H9 (cell line): Measurements from ENCODE around the gene KLF13. TPM values are rescaled to one million over a fixed set of nuclear protein-coding genes. Genes with fewer than 3 reads are reported as not detected.

ENCODE experiments used
- DNase-seq: peaks from one replicate; pipeline ENCODE4 v3.0.0-alpha.2; 2017
- H2AFZ ChIP-seq: one replicate; pipeline ENCODE4 v1.6.1; 2013; ENCODE audit warnings: mild to moderate bottlenecking, low read length, control low read depth, moderate library complexity
- H2AK5ac ChIP-seq: 2 replicates; pipeline ENCODE4 v1.6.1; 2013; ENCODE audit warnings: low read length, control low read depth, mixed read lengths; ENCODE audit not compliant: insufficient read length
- H2BK120ac ChIP-seq: one replicate; pipeline ENCODE4 v1.6.1; 2013; ENCODE audit warnings: low read depth, mild to moderate bottlenecking, low read length, control low read depth, inconsistent platforms; ENCODE audit not compliant: poor library complexity, severe bottlenecking
- H2BK12ac ChIP-seq: 2 replicates; pipeline ENCODE4 v1.6.1; 2013; ENCODE audit warnings: low read length, control low read depth, mixed read lengths, low read depth; ENCODE audit not compliant: insufficient read length
- H2BK15ac ChIP-seq: 2 replicates; pipeline ENCODE4 v1.6.1; 2013; ENCODE audit warnings: low read depth, low read length, control low read depth
- H2BK20ac ChIP-seq: one replicate; pipeline ENCODE4 v1.6.1; 2013; ENCODE audit warnings: low read depth, mild to moderate bottlenecking, low read length, control low read depth, inconsistent platforms; ENCODE audit not compliant: poor library complexity, severe bottlenecking
- H2BK5ac ChIP-seq: 2 replicates; pipeline ENCODE4 v1.6.1; 2013; ENCODE audit warnings: low read length, control low read depth, mixed read lengths; ENCODE audit not compliant: insufficient read length
- H3K14ac ChIP-seq: 2 replicates; pipeline ENCODE4 v1.6.1; 2013; ENCODE audit warnings: low read length, control low read depth; ENCODE audit not compliant: insufficient read depth
- H3K18ac ChIP-seq: 2 replicates; pipeline ENCODE4 v1.6.1; 2013; ENCODE audit warnings: low read depth, mild to moderate bottlenecking, mixed read lengths, low read length, control low read depth; ENCODE audit not compliant: insufficient read length
- H3K23ac ChIP-seq: 2 replicates; pipeline ENCODE4 v1.6.1; 2013; ENCODE audit warnings: low read length, control low read depth, mixed read lengths, low read depth; ENCODE audit not compliant: insufficient read length
- H3K23me2 ChIP-seq: 2 replicates; pipeline ENCODE4 v1.6.1; 2013; ENCODE audit warnings: low read depth, mild to moderate bottlenecking, mixed read lengths, low read length, control low read depth; ENCODE audit not compliant: insufficient read length, poor library complexity, severe bottlenecking
- H3K27ac ChIP-seq: 2 replicates; pipeline ENCODE4 v1.5.1; 2013; ENCODE audit warnings: low read length, control low read depth, mixed read lengths, low read depth; ENCODE audit not compliant: insufficient read length
- H3K27me3 ChIP-seq: 2 replicates; pipeline ENCODE4 v1.6.1; 2013; ENCODE audit warnings: low read length, control low read depth, inconsistent platforms; ENCODE audit not compliant: insufficient read depth
- H3K4ac ChIP-seq: 2 replicates; pipeline ENCODE4 v1.6.1; 2013; ENCODE audit warnings: low read depth, mild to moderate bottlenecking, control low read depth, inconsistent platforms, low read length, moderate library complexity
- H3K4me1 ChIP-seq: 2 replicates; pipeline ENCODE4 v1.6.1; 2013; ENCODE audit warnings: low read length, control low read depth, inconsistent platforms; ENCODE audit not compliant: insufficient read depth
- H3K4me2 ChIP-seq: 2 replicates; pipeline ENCODE4 v1.6.1; 2013; ENCODE audit warnings: low read length, control low read depth, mixed read lengths; ENCODE audit not compliant: insufficient read length, insufficient read depth
- H3K56ac ChIP-seq: 2 replicates; pipeline ENCODE4 v1.6.1; 2013; ENCODE audit warnings: low read depth, mild to moderate bottlenecking, mixed read lengths, low read length, control low read depth; ENCODE audit not compliant: insufficient read length
- H3K79me1 ChIP-seq: 2 replicates; pipeline ENCODE4 v1.6.1; 2013; ENCODE audit warnings: low read depth, mild to moderate bottlenecking, moderate library complexity, low read length, control low read depth, inconsistent platforms; ENCODE audit not compliant: insufficient read depth, poor library complexity, severe bottlenecking
- H3K79me2 ChIP-seq: 2 replicates; pipeline ENCODE4 v1.6.1; 2013; ENCODE audit warnings: low read length, control low read depth, inconsistent platforms; ENCODE audit not compliant: insufficient read depth
- H3K9ac ChIP-seq: 2 replicates; pipeline ENCODE4 v1.6.1; 2013; ENCODE audit warnings: low read length, control low read depth, mixed read lengths; ENCODE audit not compliant: insufficient read length; ENCODE audit errors: extremely low read depth
- H3K9me3 ChIP-seq: one replicate; pipeline ENCODE4 v1.6.1; 2013; ENCODE audit warnings: low read depth, low read length, inconsistent platforms; ENCODE audit not compliant: control insufficient read depth
- H3T11ph ChIP-seq: one replicate; pipeline ENCODE4 v1.6.1; 2013; ENCODE audit warnings: mild to moderate bottlenecking, low read length, control low read depth, inconsistent platforms
- H4K20me1 ChIP-seq: one replicate; pipeline ENCODE4 v1.6.1; 2013; ENCODE audit not compliant: control insufficient read depth, insufficient read length, insufficient read depth
- H4K5ac ChIP-seq: 2 replicates; pipeline ENCODE4 v1.6.1; 2013; ENCODE audit warnings: low read depth, mild to moderate bottlenecking, mixed read lengths, low read length, control low read depth; ENCODE audit not compliant: insufficient read length
- H4K8ac ChIP-seq: replicated peaks from 2 replicates; pipeline ENCODE4 v1.6.1; 2013; ENCODE audit warnings: low read length, control low read depth, mixed read lengths, low read depth; ENCODE audit not compliant: insufficient read length
- H4K91ac ChIP-seq: 2 replicates; pipeline ENCODE4 v1.6.1; 2013; ENCODE audit warnings: low read depth, mild to moderate bottlenecking, moderate library complexity, mixed read lengths, low read length, control low read depth; ENCODE audit not compliant: insufficient read length
- H3K27ac Mint-ChIP-seq, 3 experiments: 2 replicates in 2 of 3; 3 replicates in 1 of 3; pipeline ENCODE4 v1.8.0; 2020 to 2021; ENCODE audit warnings: mixed read lengths in 3 of 3, mild to moderate bottlenecking in 1 of 3, moderate library complexity in 1 of 3
- H3K27me3 Mint-ChIP-seq: 2 replicates; pipeline ENCODE4 v1.8.0; 2021; ENCODE audit warnings: low read depth, mild to moderate bottlenecking, moderate library complexity, mixed read lengths
- H3K36me3 Mint-ChIP-seq, 3 experiments: 2 replicates in 2 of 3; 3 replicates in 1 of 3; pipeline ENCODE4 v1.8.0; 2020 to 2021; ENCODE audit warnings: low read depth in 3 of 3, mixed read lengths in 3 of 3; ENCODE audit not compliant: insufficient read depth in 1 of 3
- H3K4me1 Mint-ChIP-seq, 2 experiments: 2 replicates each; pipeline ENCODE4 v1.8.0; 2020; ENCODE audit warnings: mixed read lengths in 2 of 2
- H3K4me3 Mint-ChIP-seq, 2 experiments: 2 replicates in 1 of 2; 3 replicates in 1 of 2; pipeline ENCODE4 v1.8.0; 2020 to 2021; ENCODE audit warnings: mild to moderate bottlenecking in 2 of 2, mixed read lengths in 2 of 2, moderate library complexity in 1 of 2
- H3K9me3 Mint-ChIP-seq, 2 experiments: 2 replicates in 1 of 2; 3 replicates in 1 of 2; pipeline ENCODE4 v1.8.0; 2020; ENCODE audit warnings: mild to moderate bottlenecking in 2 of 2, mixed read lengths in 2 of 2, moderate library complexity in 1 of 2
- CTCF ChIP-seq: fragments of 200-600 bp; sonication (generic); conservative IDR thresholded peaks from 3 replicates; pipeline ENCODE4 v1.8.0; 2021; ENCODE audit warnings: antibody characterized with exemption, mild to moderate bottlenecking
- WGBS: extraction: QIAGEN DNeasy Blood & Tissue Kit; methylation state at CpG from one replicate; pipeline ENCODE4 v1.1.7; 2013; ENCODE audit warnings: missing lambda C conversion rate, low lambda C conversion rate, mixed read lengths; ENCODE audit not compliant: insufficient read length; ENCODE audit errors: extremely low coverage; 5-methylcytosine and 5-hydroxymethylcytosine counted together
- total RNA-seq: library from RNA; stranded (reverse); gene quantifications from 2 replicates; pipeline ENCODE4 v1.2.1, GENCODE V29; 2021

Gene KLF13
- total RNA-seq, 1 experiment from 2014 or later, result 33.4 TPM

GRCh38 chr15:31291048-31291578 lies 35.5 kb upstream of the KLF13 start:
- H3K23me2 ChIP-seq, result no peaks in the 10 kb centered on the region
- no peak overlapping the region for H3K56ac ChIP-seq
- Mint-ChIP-seq H3K27me3 (peaks cover 5% of the 10 kb centered on the region), H3K9me3 (peaks cover 0 to 3% of the 10 kb centered on the region in 2 experiments; a peak in 3 of 5 replicates), H3K36me3 (no peaks in the 10 kb centered on the region), H3K4me1 (peaks cover 11 to 14% of the 10 kb centered on the region in 2 experiments), H3K4me3 (no peak overlapping the region), H3K27ac (no peak overlapping the region)
- no peak overlapping the region for H2BK120ac ChIP-seq
- DNase-seq, result no peak
- H3K27ac ChIP-seq, result no peak overlapping the region
- no peak overlapping the region for H3K4me2 ChIP-seq
- no peaks in the 10 kb centered on the region for H3K27me3 ChIP-seq
- no peak overlapping the region for H2AK5ac ChIP-seq
- no peak overlapping the region for H3K4ac ChIP-seq
- H4K5ac ChIP-seq, result no peak overlapping the region
- no peaks in the 10 kb centered on the region for H3K9me3 ChIP-seq
- H2BK5ac ChIP-seq, result no peak overlapping the region
- TF ChIP-seq CTCF, result no peak
- no peak overlapping the region for H2BK20ac ChIP-seq
- H3K79me2 ChIP-seq, result no peaks in the 10 kb centered on the region
- no peaks in the 10 kb centered on the region for H3K79me1 ChIP-seq
- H4K20me1 ChIP-seq, result no peaks in the 10 kb centered on the region
- WGBS, result no CpG with 5 or more reads among the region's 3 CpGs
- no peak overlapping the region for H2BK15ac ChIP-seq
- H3T11ph ChIP-seq, result no peak overlapping the region
- H4K91ac ChIP-seq, result no peak overlapping the region
- H3K14ac ChIP-seq, result no peak overlapping the region
- no peak overlapping the region for H2AFZ ChIP-seq
- no peak overlapping the region for H3K9ac ChIP-seq
- H4K8ac ChIP-seq, result no peak overlapping the region
- H3K4me1 ChIP-seq, result no peaks in the 10 kb centered on the region
- no peak overlapping the region for H3K18ac ChIP-seq
- H2BK12ac ChIP-seq, result no peak overlapping the region
- H3K23ac ChIP-seq, result no peak overlapping the region
